T-cell (primary cell): ENCODE results near the gene PDGFD. TPM values are rescaled to one million over a fixed set of nuclear protein-coding genes. Genes with fewer than 3 reads are reported as not detected.
A peak's percentile ranks its signal among the peaks of the same experiment; 100 is the strongest.

ENCODE experiments used
- ATAC-seq, 4 experiments: fragments of 200-7000 bp in 3 of 4; fragments of 150-1000 bp in 1 of 4; cut with Tn5 transposase; replicated peaks in 1 of 4; 1 replicate in 3 of 4; 2 replicates in 1 of 4; pipeline ENCODE4 v1.10.0; 2021; ENCODE audit warnings: moderate library complexity in 3 of 4, mild to moderate bottlenecking in 2 of 4, moderate number of reproducible peaks in 1 of 4
- CTCF ChIA-PET, 2 donors: fragments of 300-600 bp; sonication (Branson Sonifier 250); formaldehyde crosslinking; loops; one replicate each; lab custom pipeline; 2022; ENCODE audit warnings: antibody characterized with exemption in 2 of 2; lab: Charles Lee
- POLR2A ChIA-PET, 2 donors: fragments of 300-600 bp; sonication (Branson Sonifier 250); formaldehyde crosslinking; loops; one replicate each; lab custom pipeline; 2022; ENCODE audit warnings: antibody characterized with exemption in 2 of 2; lab: Charles Lee
- DNase-seq, 35 experiments: peaks; one replicate each; pipeline versions ENCODE4 v3.0.0 to v3.0.0-alpha.2; 2013 to 2023
- H3K27ac ChIP-seq: one replicate; pipeline ENCODE4 v1.5.1; 2013; ENCODE audit warnings: low read length
- H3K27me3 ChIP-seq, 2 experiments: replicated peaks in 1 of 2; 1 replicate in 1 of 2; 2 replicates in 1 of 2; pipeline versions ENCODE4 v1.6.1 to v1.7.0; 2013; ENCODE audit warnings: low read length in 1 of 2, mixed read lengths in 1 of 2; ENCODE audit not compliant: control insufficient read depth in 2 of 2, insufficient read depth in 2 of 2; ENCODE audit errors: extremely low read depth in 1 of 2
- H3K36me3 ChIP-seq, 2 donors: 1 replicate in 1 of 2; 2 replicates in 1 of 2; pipeline versions ENCODE4 v1.6.1 to v1.7.0; 2013; ENCODE audit warnings: low read length in 1 of 2; ENCODE audit not compliant: control insufficient read depth in 2 of 2, insufficient read depth in 1 of 2; ENCODE audit errors: extremely low read depth in 1 of 2
- H3K4me1 ChIP-seq, 2 experiments: 1 replicate in 1 of 2; 2 replicates in 1 of 2; pipeline versions ENCODE4 v1.6.1 to v1.7.0; 2013; ENCODE audit warnings: low read length in 2 of 2, mixed read lengths in 1 of 2; ENCODE audit not compliant: insufficient read depth in 2 of 2, control insufficient read depth in 1 of 2; ENCODE audit errors: extremely low read depth in 1 of 2
- H3K4me3 ChIP-seq, 2 donors: 1 replicate in 1 of 2; 2 replicates in 1 of 2; pipeline versions ENCODE4 v1.5.1 to v1.7.0; 2013; ENCODE audit warnings: mild to moderate bottlenecking in 2 of 2, low read length in 1 of 2, moderate library complexity in 1 of 2; ENCODE audit not compliant: control insufficient read depth in 1 of 2; ENCODE audit errors: extremely low read depth in 1 of 2
- H3K9me3 ChIP-seq: 2 replicates; pipeline ENCODE4 v1.7.0; 2013
- H3K27ac Mint-ChIP-seq, 2 donors: one replicate each; pipeline ENCODE4 v1.8.0; 2020 to 2021; ENCODE audit warnings: mild to moderate bottlenecking in 2 of 2, mixed read lengths in 2 of 2
- H3K27me3 Mint-ChIP-seq, 2 donors: one replicate each; pipeline ENCODE4 v1.8.0; 2021 to 2022; ENCODE audit warnings: mixed read lengths in 2 of 2
- H3K36me3 Mint-ChIP-seq: one replicate; pipeline ENCODE4 v1.8.0; 2021; ENCODE audit warnings: mixed read lengths
- H3K4me1 Mint-ChIP-seq, 3 donors: one replicate each; pipeline ENCODE4 v1.8.0; 2020 to 2022; ENCODE audit warnings: mixed read lengths in 3 of 3, mild to moderate bottlenecking in 1 of 3
- H3K4me3 Mint-ChIP-seq, 3 donors: one replicate each; pipeline ENCODE4 v1.8.0; 2020 to 2022; ENCODE audit warnings: mild to moderate bottlenecking in 3 of 3, mixed read lengths in 3 of 3, moderate library complexity in 3 of 3
- H3K9me3 Mint-ChIP-seq, 3 donors: one replicate each; pipeline ENCODE4 v1.8.0; 2020 to 2022; ENCODE audit warnings: mixed read lengths in 3 of 3
- WGBS: methylation state at CpG from one replicate; pipeline ENCODE4 v1.1.5; 2013; ENCODE audit warnings: missing lambda C conversion rate; ENCODE audit not compliant: insufficient coverage; 5-methylcytosine and 5-hydroxymethylcytosine counted together
- total RNA-seq, 35 experiments: library from RNA in 6 of 35; stranded (reverse) in 6 of 35; fragments of 120-200 nt in 1 of 35; gene quantifications; one replicate each; pipeline versions ENCODE4 v1.2.1 to v1.2.4 and lab custom pipeline; 2013 to 2026

PDGFD gene
- total RNA-seq (1 to 10 TPM in 3 of 5 donors, under 1 TPM in 2; 0.35 to 2.9 (median 1.2) TPM), total RNA-seq (lab: John Stamatoyannopoulos, UW) (0.11 to 3.5 (median 0.75) reads per million in 29 experiments)
- 6.4 TPM for total RNA-seq (2013)

DNA sequence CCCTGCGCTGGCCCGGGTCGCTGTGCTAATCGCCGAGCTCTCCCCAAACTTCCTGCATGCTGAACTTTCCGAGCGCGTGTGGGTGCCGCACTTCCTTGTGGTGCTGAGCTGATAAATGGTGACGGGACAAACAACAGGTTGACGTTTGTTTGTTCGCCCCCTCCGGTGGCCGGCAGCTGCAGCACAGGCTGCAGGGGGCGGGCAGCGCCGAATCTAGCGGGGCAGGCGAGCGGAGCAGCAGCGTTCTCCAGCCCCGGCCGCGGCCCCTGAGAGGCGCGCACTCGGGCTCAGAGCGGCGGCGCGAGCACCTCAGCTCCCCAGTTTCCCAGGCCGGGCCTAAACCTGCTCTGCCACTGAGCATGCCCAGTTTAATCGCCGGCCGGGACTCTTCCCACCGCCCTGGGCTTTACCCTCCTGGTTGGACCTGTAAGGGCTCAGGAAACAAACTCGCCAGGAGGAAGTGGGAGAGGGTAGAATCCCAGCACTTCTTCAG lies at the start of gene PDGFD:
Gene PDGFD (minus strand): TSS at position 120 of the 493 bp plus-strand sequence.
- WGBS = 1% methylated on average over 36 of the region's 37 CpGs
- Histone ChIP-seq H3K9me3 (no peaks in the 10 kb centered on the region), H3K4me1 (no peaks in the 10 kb centered on the region), H3K4me3 (peak within 1 kb of the TSS; percentile 5 to 43), H3K27me3 (peaks cover 0 to 18% of the 10 kb centered on the region in 2 experiments), H3K36me3 (no peaks in the 10 kb centered on the region), H3K27ac (no peak within 1 kb of the TSS)
- Mint-ChIP-seq H3K36me3 (no peaks in the 10 kb centered on the region), H3K9me3 (no peaks in the 10 kb centered on the region), H3K27ac (no peak within 1 kb of the TSS), H3K4me3 (peak within 1 kb of the TSS; percentile 60 to 78 (median 63)), H3K4me1 (peaks cover 5 to 6% (median 6%) of the 10 kb centered on the region in 3 donors), H3K27me3 (peaks cover 23% of the 10 kb centered on the region in 2 donors)
- ATAC-seq = peak; percentile 37 to 73 (median 60)
- CTCF ChIA-PET = no interaction called here
- DNase-seq = peak in 30 of 35 experiments; percentile 0 to 70 (median 26)
- POLR2A ChIA-PET = no interaction called here

DNA sequence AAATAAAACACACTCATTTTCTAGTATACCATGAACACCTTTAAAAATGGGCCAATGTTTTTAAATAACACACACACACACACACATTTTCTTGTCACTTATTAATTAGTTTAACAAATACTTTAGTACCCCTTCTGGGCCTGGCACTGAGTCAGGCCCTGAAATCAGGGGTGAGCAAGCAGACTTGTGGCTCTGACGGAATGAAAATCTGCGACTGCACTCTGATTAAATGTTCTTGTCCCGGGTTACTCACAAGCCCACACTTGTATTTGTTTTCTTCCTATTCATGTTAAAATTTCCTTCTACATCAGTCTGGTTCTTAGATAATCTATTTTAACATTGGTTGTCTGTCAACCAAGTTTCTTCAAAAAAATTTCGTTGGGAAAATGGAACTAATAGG lies 43.0 kb upstream of the PDGFD start:
- Histone ChIP-seq H3K9me3 (no peaks in the 10 kb centered on the region), H3K4me1 (no peaks in the 10 kb centered on the region), H3K36me3 (no peaks in the 10 kb centered on the region), H3K4me3 (no peak overlapping the region), H3K27me3 (no peaks in the 10 kb centered on the region), H3K27ac (no peak overlapping the region)
- CTCF ChIA-PET = no interaction called here
- no peaks in the 10 kb centered on the region for H3K36me3 Mint-ChIP-seq
- no peak overlapping the region for H3K27ac Mint-ChIP-seq
- H3K9me3 Mint-ChIP-seq = peaks cover 0 to 5% (median 0%) of the 10 kb centered on the region in 3 donors
- DNase-seq (no peak), ATAC-seq (no peak)
- no peaks in the 10 kb centered on the region for H3K4me1 Mint-ChIP-seq
- no peak overlapping the region for H3K4me3 Mint-ChIP-seq
- WGBS = 94% methylated on average over 2 of the region's 4 CpGs
- H3K27me3 Mint-ChIP-seq = no peaks in the 10 kb centered on the region
- POLR2A ChIA-PET = no interaction called here

DNA sequence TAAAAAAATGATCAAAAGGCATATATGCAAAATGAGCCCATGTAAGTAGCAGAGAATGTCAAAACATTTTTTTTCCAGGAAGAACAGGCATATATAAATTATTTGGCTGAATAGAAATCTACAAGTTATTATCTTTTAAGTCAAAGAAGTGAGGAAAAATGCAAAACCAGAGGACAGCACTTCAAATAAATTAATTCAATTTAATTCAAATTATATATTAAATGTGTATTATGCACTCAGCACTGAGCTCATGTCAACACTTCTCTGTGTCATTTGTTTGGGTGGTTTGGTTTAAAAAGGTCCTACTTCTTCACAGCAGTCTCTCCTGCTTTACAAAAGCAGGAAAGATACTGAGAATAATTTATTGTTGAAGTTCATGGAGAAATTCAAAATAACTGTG lies 41.9 kb upstream of the PDGFD start:
- ChIA-PET POLR2A (no interaction called here), CTCF (no interaction called here)
- H3K9me3 ChIP-seq = no peaks in the 10 kb centered on the region
- H3K4me1 ChIP-seq = no peaks in the 10 kb centered on the region
- no peaks in the 10 kb centered on the region for H3K9me3 Mint-ChIP-seq
- DNase-seq (no peak), ATAC-seq (no peak)
- H3K27ac ChIP-seq = no peak overlapping the region
- no peaks in the 10 kb centered on the region for H3K27me3 Mint-ChIP-seq
- no peaks in the 10 kb centered on the region for H3K36me3 Mint-ChIP-seq
- H3K4me3 Mint-ChIP-seq = no peak overlapping the region
- H3K27ac Mint-ChIP-seq = no peak overlapping the region
- no peaks in the 10 kb centered on the region for H3K4me1 Mint-ChIP-seq
- no peak overlapping the region for H3K4me3 ChIP-seq
- H3K36me3 ChIP-seq = no peaks in the 10 kb centered on the region
- H3K27me3 ChIP-seq = no peaks in the 10 kb centered on the region

DNA sequence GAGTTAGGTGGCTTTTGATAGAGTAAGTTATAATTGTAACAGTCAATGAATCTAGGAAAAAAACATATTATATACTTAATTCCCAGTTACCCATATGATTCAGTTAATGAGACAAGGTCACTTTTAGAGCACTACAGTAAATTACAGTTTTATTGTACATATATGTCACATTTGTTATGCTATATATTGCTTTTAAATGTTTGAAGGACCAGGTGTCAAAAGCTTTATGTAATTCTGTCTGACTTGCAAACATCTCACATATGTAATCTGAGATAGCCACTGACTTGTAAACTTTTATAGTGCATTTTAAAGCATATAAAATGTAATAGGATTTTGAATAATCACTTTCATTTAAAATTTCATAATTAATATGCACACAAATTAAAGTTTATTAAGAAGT lies 36.7 kb upstream of the PDGFD start:
- Mint-ChIP-seq H3K27me3 (no peaks in the 10 kb centered on the region), H3K4me3 (no peak overlapping the region), H3K9me3 (no peaks in the 10 kb centered on the region), H3K27ac (no peak overlapping the region), H3K4me1 (no peaks in the 10 kb centered on the region), H3K36me3 (no peaks in the 10 kb centered on the region)
- Histone ChIP-seq H3K9me3 (no peaks in the 10 kb centered on the region), H3K27ac (no peak overlapping the region), H3K4me3 (no peak overlapping the region), H3K27me3 (no peaks in the 10 kb centered on the region), H3K36me3 (no peaks in the 10 kb centered on the region), H3K4me1 (no peaks in the 10 kb centered on the region)
- no peak for ATAC-seq
- no peak for DNase-seq
- CTCF ChIA-PET = no interaction called here
- POLR2A ChIA-PET = interaction anchor here (0.6 to 0.9 kb wide), 2 partner anchors 9 to 11 kb away, joined by 3 read pairs; no protein-coding TSS in a partner anchor

DNA sequence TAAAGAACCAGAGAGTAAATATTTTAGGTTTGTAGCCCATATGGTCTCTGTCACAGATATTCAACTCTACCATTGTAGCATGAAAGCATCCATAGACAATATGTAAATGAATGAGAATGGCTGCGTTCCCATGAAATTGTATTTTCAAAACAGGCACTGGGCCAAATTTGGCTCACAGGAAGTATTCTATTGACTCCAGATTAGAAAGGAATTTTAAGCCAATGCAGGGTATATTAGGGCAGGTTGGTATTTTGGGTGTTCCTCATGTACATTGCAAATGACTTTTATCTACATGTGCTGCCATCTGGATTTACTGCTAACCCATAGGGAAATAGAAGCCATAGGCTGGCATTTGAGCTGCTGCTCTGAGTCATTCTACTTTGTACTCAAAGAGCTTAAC lies 35.1 kb upstream of the PDGFD start:
- ChIA-PET CTCF (no interaction called here), POLR2A (no interaction called here)
- Mint-ChIP-seq H3K36me3 (no peaks in the 10 kb centered on the region), H3K4me1 (no peaks in the 10 kb centered on the region), H3K27me3 (no peaks in the 10 kb centered on the region), H3K9me3 (no peaks in the 10 kb centered on the region), H3K27ac (no peak overlapping the region), H3K4me3 (no peak overlapping the region)
- no peaks in the 10 kb centered on the region for H3K4me1 ChIP-seq
- no peaks in the 10 kb centered on the region for H3K36me3 ChIP-seq
- H3K27ac ChIP-seq = no peak overlapping the region
- no peak for ATAC-seq
- no peak for DNase-seq
- H3K4me3 ChIP-seq = no peak overlapping the region
- no CpG with 5 or more reads among the region's 1 CpG for WGBS
- H3K9me3 ChIP-seq = no peaks in the 10 kb centered on the region
- no peaks in the 10 kb centered on the region for H3K27me3 ChIP-seq

DNA sequence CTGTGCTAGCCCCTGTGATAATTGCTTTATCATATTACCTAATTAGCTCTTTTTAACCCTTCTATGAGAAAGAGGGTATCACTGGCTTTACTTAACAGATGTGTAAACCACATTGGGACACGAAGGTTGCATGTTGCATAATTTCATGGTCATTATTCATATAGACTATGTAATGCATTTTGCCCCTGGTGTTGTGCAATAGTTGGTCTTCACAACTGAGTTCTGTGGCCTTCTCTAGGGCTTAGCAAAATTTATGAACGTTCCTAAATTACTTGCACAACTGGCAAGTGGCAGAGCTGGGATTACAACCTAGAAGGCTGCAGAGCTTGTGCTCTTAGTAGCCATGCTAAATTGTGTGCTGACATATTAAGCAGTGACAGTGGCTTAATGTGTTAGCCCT lies 34.6 kb upstream of the PDGFD start:
- Mint-ChIP-seq H3K27me3 (no peaks in the 10 kb centered on the region), H3K4me3 (no peak overlapping the region), H3K4me1 (no peaks in the 10 kb centered on the region), H3K36me3 (no peaks in the 10 kb centered on the region), H3K9me3 (no peaks in the 10 kb centered on the region), H3K27ac (no peak overlapping the region)
- H3K27me3 ChIP-seq = no peaks in the 10 kb centered on the region
- no peak for ATAC-seq
- POLR2A ChIA-PET = no interaction called here
- WGBS = 57% methylated on average over 1 of the region's 2 CpGs
- CTCF ChIA-PET = interaction anchor here in 1 of 2 donors (1.2 kb wide), 1 partner anchor 18 kb away, joined by 3 read pairs; no protein-coding TSS in a partner anchor
- H3K36me3 ChIP-seq = no peaks in the 10 kb centered on the region
- no peaks in the 10 kb centered on the region for H3K9me3 ChIP-seq
- DNase-seq = no peak
- no peaks in the 10 kb centered on the region for H3K4me1 ChIP-seq
- no peak overlapping the region for H3K27ac ChIP-seq
- no peak overlapping the region for H3K4me3 ChIP-seq

DNA sequence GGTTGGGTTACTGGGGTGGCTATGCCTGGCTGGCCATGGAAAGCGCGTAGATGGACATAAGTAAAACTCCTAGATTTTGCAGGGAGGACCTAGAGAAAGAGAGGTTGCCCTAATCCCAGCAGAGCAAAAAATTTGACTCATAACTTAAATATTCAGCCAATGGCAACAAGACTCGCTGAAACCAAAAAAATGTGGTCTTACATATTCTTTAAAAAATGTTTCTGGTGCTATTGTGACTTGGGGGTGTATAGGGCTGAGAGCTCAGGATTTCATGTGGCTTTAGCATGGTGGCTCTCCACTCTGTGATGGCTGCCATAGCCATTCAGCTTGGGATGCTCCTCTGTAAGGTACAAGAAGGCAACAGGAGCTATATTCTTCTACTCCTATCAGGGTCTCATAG lies 27.2 kb upstream of the PDGFD start:
- CTCF ChIA-PET = no interaction called here
- Histone ChIP-seq H3K4me1 (no peaks in the 10 kb centered on the region), H3K36me3 (no peaks in the 10 kb centered on the region), H3K9me3 (no peaks in the 10 kb centered on the region), H3K4me3 (no peak overlapping the region), H3K27me3 (no peaks in the 10 kb centered on the region), H3K27ac (no peak overlapping the region)
- H3K4me3 Mint-ChIP-seq = no peak overlapping the region
- no peak for ATAC-seq
- no peak for DNase-seq
- H3K9me3 Mint-ChIP-seq = no peaks in the 10 kb centered on the region
- no peaks in the 10 kb centered on the region for H3K27me3 Mint-ChIP-seq
- no CpG with 5 or more reads among the region's 3 CpGs for WGBS
- H3K27ac Mint-ChIP-seq = no peak overlapping the region
- H3K4me1 Mint-ChIP-seq = no peaks in the 10 kb centered on the region
- POLR2A ChIA-PET = no interaction called here
- H3K36me3 Mint-ChIP-seq = no peaks in the 10 kb centered on the region
